ENCODE measurements around the gene BIN1.

DNA sequence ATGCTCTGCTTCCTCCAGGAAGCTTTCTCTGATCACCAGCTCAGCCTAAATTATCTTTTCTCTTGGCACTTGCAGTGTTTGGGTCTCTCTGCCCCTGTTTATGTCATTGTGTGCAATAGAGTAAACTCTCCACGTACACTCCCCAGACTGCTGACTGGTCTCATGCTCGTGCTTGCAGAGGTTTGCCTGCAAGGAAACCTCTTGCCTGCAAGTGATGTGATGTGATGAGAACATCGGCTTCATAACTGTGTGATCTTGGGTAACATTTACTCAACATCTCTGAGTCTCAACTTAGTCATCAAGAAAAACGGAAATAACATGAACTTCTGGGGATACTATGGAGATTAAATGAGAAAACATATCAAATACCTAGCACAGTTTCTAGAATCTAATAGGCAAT, 92.3 kb downstream of the BIN1 start:
- TF ChIP-seq, protein P1, sequence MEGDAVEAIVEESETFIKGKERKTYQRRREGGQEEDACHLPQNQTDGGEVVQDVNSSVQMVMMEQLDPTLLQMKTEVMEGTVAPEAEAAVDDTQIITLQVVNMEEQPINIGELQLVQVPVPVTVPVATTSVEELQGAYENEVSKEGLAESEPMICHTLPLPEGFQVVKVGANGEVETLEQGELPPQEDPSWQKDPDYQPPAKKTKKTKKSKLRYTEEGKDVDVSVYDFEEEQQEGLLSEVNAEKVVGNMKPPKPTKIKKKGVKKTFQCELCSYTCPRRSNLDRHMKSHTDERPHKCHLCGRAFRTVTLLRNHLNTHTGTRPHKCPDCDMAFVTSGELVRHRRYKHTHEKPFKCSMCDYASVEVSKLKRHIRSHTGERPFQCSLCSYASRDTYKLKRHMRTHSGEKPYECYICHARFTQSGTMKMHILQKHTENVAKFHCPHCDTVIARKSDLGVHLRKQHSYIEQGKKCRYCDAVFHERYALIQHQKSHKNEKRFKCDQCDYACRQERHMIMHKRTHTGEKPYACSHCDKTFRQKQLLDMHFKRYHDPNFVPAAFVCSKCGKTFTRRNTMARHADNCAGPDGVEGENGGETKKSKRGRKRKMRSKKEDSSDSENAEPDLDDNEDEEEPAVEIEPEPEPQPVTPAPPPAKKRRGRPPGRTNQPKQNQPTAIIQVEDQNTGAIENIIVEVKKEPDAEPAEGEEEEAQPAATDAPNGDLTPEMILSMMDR (IDR thresholded peaks at IDR 0.05), result no peak
- no peak for TF ChIP-seq POLR2A (IDR thresholded peaks at IDR 0.05)
